ENCODE results near the gene GH2.
"Not testable (repeated sequence)": the region's sequence is repeated elsewhere in the genome, so short reads cannot be mapped to it uniquely, and the experiment has no call there.

Gene GH2

GRCh38 chr17:63919311-63919723 is 37.6 kb upstream of the GH2 start:
- peak in 1 of 2 donors; percentile 54 for DNase-seq
- no peaks in the 10 kb centered on the region for H3K36me3 ChIP-seq
- H3K9me3 ChIP-seq = no peaks in the 10 kb centered on the region
- peaks cover 0 to 17% of the 10 kb centered on the region in 2 donors for H3K27me3 ChIP-seq
- peak; percentile 77 to 83 for TF ChIP-seq CTCF (IDR thresholded peaks at IDR 0.05)
- intact Hi-C loops (cut with DNase I; ENCODE audit: low total_unique reads) = no loop called here
- H3K4me3 ChIP-seq = no peak overlapping the region
- H3K27ac ChIP-seq = no peak overlapping the region
- H3K4me1 ChIP-seq = no peaks in the 10 kb centered on the region

GRCh38 chr17:63918789-63919305 is 37.1 kb upstream of the GH2 start, which contains the start of gene GH1:
GH1 (minus strand) TSS chr17:63918839; CDS start chr17:63918776, 63 bp downstream.
- intact Hi-C loops (cut with DNase I; ENCODE audit: low total_unique reads); H3K9me3 ChIP-seq; H3K27ac ChIP-seq; H3K36me3 ChIP-seq; H3K4me3 ChIP-seq; DNase-seq; H3K4me1 ChIP-seq: not testable (repeated sequence)
- peaks cover 0 to 17% of the 10 kb centered on the region in 2 donors for H3K27me3 ChIP-seq

- intact Hi-C loops (cut with DNase I; ENCODE audit: low total_unique reads) = no loop called here
- TF ChIP-seq CTCF (IDR thresholded peaks at IDR 0.05) = no peak
- DNase-seq = no peak
- Histone ChIP-seq H3K4me1 (no peaks in the 10 kb centered on the region), H3K9me3 (no peaks in the 10 kb centered on the region), H3K27me3 (peaks cover 0 to 17% of the 10 kb centered on the region in 2 donors), H3K36me3 (no peaks in the 10 kb centered on the region), H3K4me3 (no peak overlapping the region), H3K27ac (no peak overlapping the region)
These were observed 36.6 kb upstream of the GH2 start for GRCh38 chr17:63918305-63918704.

- intact Hi-C loops (cut with DNase I; ENCODE audit: low total_unique reads) = no loop called here
- Histone ChIP-seq H3K4me3 (no peak overlapping the region), H3K27me3 (peaks cover 0 to 17% of the 10 kb centered on the region in 2 donors), H3K4me1 (no peaks in the 10 kb centered on the region), H3K36me3 (no peaks in the 10 kb centered on the region), H3K27ac (no peak overlapping the region), H3K9me3 (no peaks in the 10 kb centered on the region)
- DNase-seq = no peak
- TF ChIP-seq CTCF (IDR thresholded peaks at IDR 0.05) = no peak
These were observed 35.9 kb upstream of the GH2 start for GRCh38 chr17:63917646-63918045.

GRCh38 chr17:63917206-63917605 is 35.5 kb upstream of the GH2 start:
- H3K4me1 ChIP-seq; H3K27ac ChIP-seq; intact Hi-C loops (cut with DNase I; ENCODE audit: low total_unique reads); DNase-seq; H3K36me3 ChIP-seq; H3K9me3 ChIP-seq; H3K4me3 ChIP-seq: not testable (repeated sequence)
- peaks cover 0 to 17% of the 10 kb centered on the region in 2 donors for H3K27me3 ChIP-seq

GRCh38 chr17:63916566-63917185 is 34.9 kb upstream of the GH2 start:
- Histone ChIP-seq H3K9me3 (no peaks in the 10 kb centered on the region), H3K27me3 (peaks cover 0 to 17% of the 10 kb centered on the region in 2 donors), H3K27ac (no peak overlapping the region), H3K4me1 (no peaks in the 10 kb centered on the region), H3K4me3 (no peak overlapping the region), H3K36me3 (no peaks in the 10 kb centered on the region)
- no peak for TF ChIP-seq CTCF (IDR thresholded peaks at IDR 0.05)
- no peak for DNase-seq
- intact Hi-C loops (cut with DNase I; ENCODE audit: low total_unique reads) = no loop called here

GRCh38 chr17:63915753-63916152 is 34.0 kb upstream of the GH2 start:
- DNase-seq; H3K27ac ChIP-seq; H3K9me3 ChIP-seq; intact Hi-C loops (cut with DNase I; ENCODE audit: low total_unique reads); H3K4me3 ChIP-seq; H3K36me3 ChIP-seq; H3K4me1 ChIP-seq: not testable (repeated sequence)
- peaks cover 0 to 25% of the 10 kb centered on the region in 2 donors for H3K27me3 ChIP-seq
